GM19324 (cell line): Measurements from ENCODE around the gene NARF.
"Not testable (repeated sequence)": the region's sequence is repeated elsewhere in the genome, so short reads cannot be mapped to it uniquely, and the experiment has no call there.

Source experiments
- ATAC-seq: cut with Tn5 transposase; IDR thresholded peaks from one replicate; pipeline ENCODE4 v1.9.1; 2021; ENCODE audit warnings: mild to moderate bottlenecking, moderate library complexity; ENCODE audit not compliant: unreplicated experiment, low FRiP score

The NARF gene

DNA sequence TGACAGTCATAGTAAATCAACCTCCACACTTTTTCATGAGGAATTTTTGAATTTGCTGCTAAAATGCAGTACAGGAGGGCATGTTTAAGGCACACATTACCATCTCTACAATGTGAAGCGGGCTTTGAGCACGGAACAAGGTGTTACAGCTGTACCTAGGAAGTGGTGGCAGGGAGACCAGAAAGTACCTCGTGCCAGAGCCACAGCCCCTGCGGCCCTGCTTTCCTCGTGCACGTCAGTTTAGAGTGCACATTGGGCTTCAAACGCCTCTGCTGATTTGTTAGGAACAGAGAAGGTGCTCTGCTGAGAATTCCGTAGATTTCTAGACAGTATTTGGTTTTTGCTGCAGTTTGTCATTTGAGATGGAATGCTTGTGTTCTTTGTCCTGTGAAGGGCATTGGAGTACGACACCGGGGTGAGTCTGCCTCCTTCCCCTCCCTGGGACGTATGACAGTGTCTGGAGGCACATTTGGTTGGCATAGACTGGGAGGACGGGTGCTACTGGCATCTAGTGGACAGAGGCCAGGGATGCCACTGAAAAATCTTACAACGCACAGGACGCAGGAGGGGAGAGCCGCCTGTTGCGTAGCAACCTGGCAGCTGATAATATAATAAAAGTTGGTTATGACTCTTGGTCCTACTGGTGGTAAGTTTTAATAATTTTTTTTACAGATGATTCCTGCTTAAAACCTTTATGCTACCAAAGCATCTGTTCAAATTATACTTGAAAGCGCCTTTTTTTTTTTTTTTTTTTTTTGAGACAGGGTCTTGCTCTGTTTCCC, 70.1 kb downstream of the NARF start:
- no peak for ATAC-seq

DNA sequence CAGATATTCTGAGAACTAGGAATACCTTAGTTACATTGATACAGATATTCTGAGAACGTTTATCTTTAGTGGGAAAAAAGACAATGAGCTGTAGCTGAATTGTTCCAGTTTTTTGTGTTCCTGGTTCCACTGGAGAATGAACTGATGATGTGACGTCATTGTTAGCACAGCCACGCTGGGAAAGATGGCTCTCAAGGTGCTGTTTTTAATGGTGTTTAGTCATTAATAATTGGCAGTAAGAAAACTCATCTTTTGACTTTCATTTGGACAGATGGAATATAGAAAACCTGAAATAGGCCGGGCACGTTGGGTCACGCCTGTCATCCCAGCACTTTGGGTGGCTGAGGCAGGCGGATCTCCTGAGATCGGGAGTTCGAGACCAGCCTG, 71.4 kb downstream of the NARF start:
- ATAC-seq: no peak

DNA sequence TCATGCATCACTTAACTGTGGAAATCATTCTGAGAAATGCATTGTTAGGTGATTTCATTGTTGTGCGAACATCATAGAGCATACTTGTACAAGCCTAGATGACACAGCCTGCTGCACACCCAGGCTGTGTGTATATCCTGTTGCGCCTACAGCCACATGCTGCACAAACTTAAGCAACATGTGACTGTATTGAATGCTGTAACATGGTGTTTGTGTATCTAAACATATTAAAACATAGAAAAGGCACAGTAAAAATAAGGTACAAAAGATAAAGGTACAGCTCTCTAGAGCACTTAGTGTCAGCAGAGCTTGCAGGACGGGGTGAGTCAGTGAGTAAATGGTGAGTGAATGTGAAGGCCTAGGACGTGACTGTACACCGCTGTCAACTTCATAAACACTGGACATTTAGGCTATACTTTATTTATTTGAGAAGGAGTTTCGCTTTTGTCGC, 72.9 kb downstream of the NARF start:
- no peak for ATAC-seq

DNA sequence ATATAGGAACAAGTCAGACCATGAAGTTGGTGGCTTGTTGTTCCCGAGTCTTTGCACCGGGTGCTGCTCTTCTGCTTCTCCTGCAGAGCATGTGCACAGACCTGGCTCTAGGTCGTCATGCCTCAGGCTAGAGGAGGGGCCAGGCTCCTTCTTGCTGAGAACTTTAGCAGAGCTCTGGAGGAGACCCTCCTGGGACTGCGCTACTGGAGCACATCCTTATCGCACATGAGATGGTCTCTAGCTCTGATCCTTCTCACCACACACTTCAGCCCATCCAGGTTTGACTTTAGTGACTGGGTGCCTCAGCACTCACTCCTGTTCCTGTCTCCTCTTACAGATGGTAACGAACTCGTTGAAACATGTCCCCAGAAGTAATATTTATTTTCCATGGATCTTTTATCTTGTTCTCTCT, 75.9 kb downstream of the NARF start:
- ATAC-seq: no peak

DNA sequence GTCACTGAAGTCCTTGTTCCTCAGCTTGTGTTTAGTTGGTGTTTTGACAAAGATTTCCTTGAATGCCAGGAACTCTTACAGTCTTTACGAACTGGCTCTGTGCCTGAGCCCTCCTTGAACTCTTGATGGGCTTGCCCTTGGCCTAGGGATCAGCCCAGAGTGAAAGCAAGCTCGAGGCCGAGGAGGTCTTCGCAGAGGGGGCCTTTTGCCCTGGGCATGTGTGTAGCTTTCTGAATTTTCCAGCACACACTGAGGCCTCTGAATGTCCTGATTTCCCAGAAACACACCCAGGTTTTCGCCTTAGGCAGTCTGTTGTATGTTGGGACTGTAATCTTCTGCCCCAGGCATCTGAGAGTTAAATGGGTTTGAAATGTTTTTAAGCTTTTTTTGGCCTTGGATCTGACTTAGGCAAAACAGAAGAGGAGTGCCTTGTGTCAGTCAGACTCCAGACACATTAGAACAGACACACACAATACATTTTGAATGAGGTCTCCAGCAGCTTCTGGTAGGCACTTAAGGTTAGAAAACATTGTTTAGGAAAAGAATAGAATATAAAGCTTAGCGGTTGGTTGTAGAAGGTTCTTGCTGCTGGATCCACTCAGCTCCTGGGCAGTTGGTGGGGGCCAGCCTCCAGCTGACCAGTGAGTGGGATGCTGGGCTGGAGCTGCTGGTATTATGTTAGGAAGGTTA, 78.1 kb downstream of the NARF start:
- no peak for ATAC-seq

DNA sequence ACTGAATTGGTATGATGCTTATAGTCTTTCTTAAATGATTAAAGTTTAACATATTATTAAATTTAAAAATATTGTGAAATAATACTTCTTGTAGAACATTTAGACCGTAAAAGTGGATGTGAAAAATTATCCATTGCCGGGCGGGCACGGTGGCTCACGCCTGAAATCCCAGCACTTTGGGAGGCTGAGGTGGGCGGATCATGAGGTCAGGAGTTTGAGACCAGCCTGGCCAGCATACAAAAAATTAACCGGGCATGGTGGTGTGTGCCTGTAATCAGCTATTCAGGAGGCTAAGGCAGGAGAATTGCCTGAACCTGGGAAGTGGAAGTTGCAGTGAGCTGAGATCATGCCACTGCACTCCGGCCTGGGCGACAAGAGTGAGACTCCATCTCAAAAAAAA, 78.7 kb downstream of the NARF start:
- not testable (repeated sequence) for ATAC-seq

DNA sequence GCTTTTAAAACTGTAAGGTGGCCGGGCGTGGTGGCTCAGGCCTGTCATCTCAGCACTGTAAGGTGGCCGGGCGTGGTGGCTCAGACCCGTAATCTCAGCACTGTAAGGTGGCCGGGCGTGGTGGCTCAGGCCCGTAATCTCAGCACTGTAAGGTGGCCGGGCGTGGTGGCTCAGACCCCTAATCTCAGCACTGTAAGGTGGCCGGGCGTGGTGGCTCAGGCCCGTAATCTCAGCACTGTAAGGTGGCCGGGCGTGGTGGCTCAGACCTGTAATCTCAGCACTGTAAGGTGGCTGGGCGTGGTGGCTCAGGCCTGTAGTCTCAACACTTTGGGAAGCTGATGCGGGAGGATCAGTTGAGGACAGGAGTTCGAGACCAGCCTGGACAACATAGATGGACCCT, 80.5 kb downstream of the NARF start:
- not testable (repeated sequence) for ATAC-seq
